Stimulated activated CD4-positive, alpha-beta T cell treated with anti-CD3 and anti-CD28 coated beads, Interleukin-1b, Interleukin-23, amount 100 ng/mL, for 4 hours (primary cell): ENCODE measurements around the gene EYA3.
A peak's percentile ranks its signal among the peaks of the same experiment; 100 is the strongest.

Experiments used
- DNase-seq, 2 donors: peaks; one replicate each; pipeline ENCODE4 v3.0.0-alpha.2; 2020; ENCODE audit warnings: low read depth in 2 of 2

Gene EYA3

GRCh38 chr1:27940870-27941560 lies 147.4 kb downstream of the EYA3 start:
- DNase-seq, result no peak

GRCh38 chr1:27940297-27940696 lies 148.1 kb downstream of the EYA3 start:
- peak; percentile 54 to 70 for DNase-seq

GRCh38 chr1:27938488-27938887 lies 149.9 kb downstream of the EYA3 start:
- DNase-seq, result no peak

- DNase-seq, result no peak
Observed at GRCh38 chr1:27937524-27937836, 150.9 kb downstream of the EYA3 start.

- no peak for DNase-seq
Observed at GRCh38 chr1:27936370-27936769, 152.0 kb downstream of the EYA3 start.

- no peak for DNase-seq
Observed at GRCh38 chr1:27935721-27936120, 152.7 kb downstream of the EYA3 start.

- DNase-seq, result no peak
Observed at GRCh38 chr1:27934818-27935549, 153.4 kb downstream of the EYA3 start, which contains the start of gene SMPDL3B. Gene SMPDL3B (plus strand): TSS chr1:27935000. CDS start chr1:27935184, 184 bp downstream.

GRCh38 chr1:27931759-27932158 lies 156.7 kb downstream of the EYA3 start:
- DNase-seq, result no peak

- no peak for DNase-seq
Observed at GRCh38 chr1:27931184-27931583, 157.2 kb downstream of the EYA3 start.

- DNase-seq, result no peak
Observed at GRCh38 chr1:27928216-27928954, 160.0 kb downstream of the EYA3 start.

- no peak for DNase-seq
Observed at GRCh38 chr1:27922272-27922671, 166.1 kb downstream of the EYA3 start.
